A549 (cell line): Measurements from ENCODE around the gene RPL3.

Source experiments
- CEBPB ChIP-seq, 2 experiments: fragments of >200 bp in 1 of 2; sonication (Bioruptor Twin) in 1 of 2; formaldehyde crosslinking in 1 of 2; IDR thresholded peaks; 2 replicates each; pipeline ENCODE4 v1.6.1; 2012 to 2016
- CHD2 ChIP-seq: fragments of 150-350 bp; IDR thresholded peaks from 2 replicates; pipeline ENCODE4 v1.6.1; 2014; ENCODE audit warnings: low read length; ENCODE audit not compliant: partially characterized antibody
- CTCF ChIP-seq: fragments of >200 bp; sonication (Bioruptor Twin); formaldehyde crosslinking; IDR thresholded peaks from 3 replicates; pipeline ENCODE4 v1.5.1; 2016
- HDAC2 ChIP-seq: fragments of 200-600 bp; sonication (generic); IDR thresholded peaks from 2 replicates; pipeline ENCODE4 v1.6.1; 2016
- JUNB ChIP-seq: fragments of >200 bp; sonication (Bioruptor Twin); formaldehyde crosslinking; IDR thresholded peaks from 2 replicates; pipeline ENCODE4 v1.6.1; 2016
- KDM5A ChIP-seq: fragments of 200-600 bp; sonication (generic); IDR thresholded peaks from 2 replicates; pipeline ENCODE4 v1.6.1; 2016; ENCODE audit warnings: antibody characterized with exemption, mild to moderate bottlenecking
- PBX3 ChIP-seq: IDR thresholded peaks from 2 replicates; pipeline ENCODE4 v1.6.1; 2012
- POLR2A ChIP-seq: IDR thresholded peaks from 2 replicates; pipeline ENCODE4 v1.6.1; 2012; ENCODE audit warnings: mild to moderate bottlenecking, low read length

GRCh38 chr22:39264349-39265038, 54.9 kb downstream of the RPL3 start:
- TF ChIP-seq POLR2A (no peak), CTCF (no peak), JUNB (no peak), CEBPB (IDR thresholded peaks at IDR 0.05) (no peak), HDAC2 (no peak), KDM5A (no peak), CHD2 (no peak), PBX3 (no peak)
